GM20000 (cell line): ENCODE measurements around the gene SCD5.

ENCODE experiments used
- DNase-seq: peaks from one replicate; pipeline ENCODE4 v3.0.0; 2012; ENCODE audit warnings: low spot score
- TF ChIP-seq, protein P1 (sequence below): IDR thresholded peaks from 2 replicates; pipeline ENCODE4 v1.5.1; 2012; ENCODE audit warnings: mild to moderate bottlenecking, control low read depth; ENCODE audit errors: extremely low read depth, missing control alignments

Gene SCD5

GRCh38 chr4:82792912-82793649, 5.5 kb downstream of the SCD5 start:
- DNase-seq = no peak
- TF ChIP-seq, protein P1, sequence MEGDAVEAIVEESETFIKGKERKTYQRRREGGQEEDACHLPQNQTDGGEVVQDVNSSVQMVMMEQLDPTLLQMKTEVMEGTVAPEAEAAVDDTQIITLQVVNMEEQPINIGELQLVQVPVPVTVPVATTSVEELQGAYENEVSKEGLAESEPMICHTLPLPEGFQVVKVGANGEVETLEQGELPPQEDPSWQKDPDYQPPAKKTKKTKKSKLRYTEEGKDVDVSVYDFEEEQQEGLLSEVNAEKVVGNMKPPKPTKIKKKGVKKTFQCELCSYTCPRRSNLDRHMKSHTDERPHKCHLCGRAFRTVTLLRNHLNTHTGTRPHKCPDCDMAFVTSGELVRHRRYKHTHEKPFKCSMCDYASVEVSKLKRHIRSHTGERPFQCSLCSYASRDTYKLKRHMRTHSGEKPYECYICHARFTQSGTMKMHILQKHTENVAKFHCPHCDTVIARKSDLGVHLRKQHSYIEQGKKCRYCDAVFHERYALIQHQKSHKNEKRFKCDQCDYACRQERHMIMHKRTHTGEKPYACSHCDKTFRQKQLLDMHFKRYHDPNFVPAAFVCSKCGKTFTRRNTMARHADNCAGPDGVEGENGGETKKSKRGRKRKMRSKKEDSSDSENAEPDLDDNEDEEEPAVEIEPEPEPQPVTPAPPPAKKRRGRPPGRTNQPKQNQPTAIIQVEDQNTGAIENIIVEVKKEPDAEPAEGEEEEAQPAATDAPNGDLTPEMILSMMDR = no peak

- DNase-seq = no peak
Observed at GRCh38 chr4:82791179-82791578, 7.4 kb downstream of the SCD5 start.

DNA sequence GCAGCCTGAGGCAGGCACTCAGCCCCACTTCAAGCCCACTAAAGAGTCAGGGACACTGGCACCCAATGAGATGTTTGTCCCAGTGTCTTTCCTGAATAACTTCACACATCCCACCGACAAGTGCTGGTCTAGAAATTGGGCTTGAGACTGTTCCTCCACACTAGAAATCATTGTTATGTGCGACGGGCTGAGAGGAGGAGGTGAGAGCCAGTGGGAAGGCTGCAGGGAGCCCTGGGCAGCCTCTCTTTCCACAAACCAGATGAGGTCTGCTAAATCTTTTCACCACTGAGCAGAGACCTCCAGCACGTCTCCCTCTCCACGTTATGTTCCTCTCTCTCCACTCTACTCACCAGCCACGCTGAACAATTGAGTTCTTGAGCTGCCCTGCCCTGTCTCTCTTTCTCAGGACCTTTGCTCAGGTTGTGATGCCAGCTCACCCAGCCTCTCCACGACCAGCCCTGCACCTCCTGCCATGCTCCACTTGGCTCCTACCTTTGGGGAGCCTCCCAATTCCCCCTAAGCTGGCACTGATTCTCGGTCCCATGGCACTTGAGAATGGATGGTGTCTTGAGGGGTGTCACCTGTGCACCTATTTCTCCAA, 8.4 kb downstream of the SCD5 start:
- TF ChIP-seq, protein P1 = no peak
- DNase-seq = no peak

More at GRCh38 chr4:82791179-82791578, 7.4 kb downstream of the SCD5 start:
- TF ChIP-seq, protein P1 = no peak

GRCh38 chr4:82789025-82789776, 9.4 kb downstream of the SCD5 start:
- TF ChIP-seq, protein P1 = no peak
- DNase-seq = no peak

GRCh38 chr4:82787342-82787741, 11.3 kb downstream of the SCD5 start:
- no peak for DNase-seq
- TF ChIP-seq, protein P1 = no peak

- DNase-seq = no peak
- TF ChIP-seq, protein P1 = no peak
Observed at GRCh38 chr4:82786828-82787227, 11.8 kb downstream of the SCD5 start.
